AG04450 (cell line): Measurements from ENCODE around the gene PPP1R3F. TPM values are rescaled to one million over a fixed set of nuclear protein-coding genes. Genes with fewer than 3 reads are reported as not detected.

ENCODE experiments used
- CTCF ChIA-PET: fragments of 300-600, 350-600 bp; formaldehyde crosslinking; extraction: SDS; loops from one replicate; lab custom pipeline; 2022; ENCODE audit warnings: antibody characterized with exemption, inconsistent platforms; lab: Charles Lee
- POLR2A ChIA-PET: fragments of 350-600 bp; formaldehyde crosslinking; extraction: SDS; loops from one replicate; lab custom pipeline; 2021; ENCODE audit warnings: antibody characterized with exemption, inconsistent platforms; lab: Yijun Ruan, JAX
- DNase-seq: peaks from one replicate; pipeline ENCODE4 v3.0.0-alpha.2; 2011; ENCODE audit warnings: low read depth, low spot score
- H3K27ac ChIP-seq: one replicate; pipeline ENCODE4 v1.5.1; 2012; ENCODE audit warnings: low read depth, low read length, control low read depth
- H3K27me3 ChIP-seq: one replicate; pipeline ENCODE4 v1.6.0; 2012; ENCODE audit warnings: low read length; ENCODE audit not compliant: control insufficient read depth, insufficient read depth
- H3K4me3 ChIP-seq: 2 replicates; pipeline ENCODE4 v1.5.1; 2011; ENCODE audit warnings: mild to moderate bottlenecking, low read depth, low read length, control low read depth
- H3K9me3 ChIP-seq: 2 replicates; pipeline ENCODE4 v1.5.1; 2012; ENCODE audit warnings: low read length; ENCODE audit not compliant: control insufficient read depth, insufficient read depth
- CTCF ChIP-seq: IDR thresholded peaks from 2 replicates; pipeline ENCODE4 v1.5.1; 2011; ENCODE audit warnings: low read depth, low read length, control low read depth, inconsistent platforms
- polyA plus RNA-seq: library from polyadenylated mRNA; depleted of rRNA; stranded (reverse); fragments of >200 nt; gene quantifications from 2 replicates; pipeline ENCODE4 v1.2.3, GENCODE V29; 2011

PPP1R3F gene
- polyA plus RNA-seq, 1 experiment, result 1.1 TPM

- CTCF ChIA-PET, result no interaction called here
- no peak for DNase-seq
- POLR2A ChIA-PET, result no interaction called here
- no peaks in the 10 kb centered on the region for H3K9me3 ChIP-seq
- no peaks in the 10 kb centered on the region for H3K27me3 ChIP-seq
- H3K4me3 ChIP-seq, result no peak overlapping the region
- TF ChIP-seq CTCF, result no peak
- H3K27ac ChIP-seq, result no peak overlapping the region
Observed at GRCh38 chrX:49251325-49251724, 18.3 kb upstream of the PPP1R3F start.

- no peaks in the 10 kb centered on the region for H3K9me3 ChIP-seq
- no peak overlapping the region for H3K27ac ChIP-seq
- H3K4me3 ChIP-seq, result no peak overlapping the region
- POLR2A ChIA-PET, result interaction anchor here (0.6 kb wide), 1 partner anchor 19 kb away, joined by 3 read pairs; the partner anchor contains the start of gene CCDC22
- CTCF ChIA-PET, result no interaction called here
- no peaks in the 10 kb centered on the region for H3K27me3 ChIP-seq
- no peak for DNase-seq
- no peak for TF ChIP-seq CTCF
Observed at GRCh38 chrX:49254639-49255038, 15.0 kb upstream of the PPP1R3F start.

- Histone ChIP-seq H3K27ac (no peak overlapping the region), H3K4me3 (no peak overlapping the region), H3K27me3 (no peaks in the 10 kb centered on the region), H3K9me3 (no peaks in the 10 kb centered on the region)
- TF ChIP-seq CTCF, result no peak
- CTCF ChIA-PET, result interaction anchor here (1.0 kb wide), 1 partner anchor 101 kb away, joined by 3 read pairs; no protein-coding TSS in a partner anchor
- DNase-seq, result no peak
- POLR2A ChIA-PET, result interaction anchor here (0.6 kb wide), 1 partner anchor 12 kb away, joined by 4 read pairs; no protein-coding TSS in a partner anchor
Observed at GRCh38 chrX:49256268-49256995, 13.2 kb upstream of the PPP1R3F start.

- no peak for DNase-seq
- no peak for TF ChIP-seq CTCF
- Histone ChIP-seq H3K27me3 (no peaks in the 10 kb centered on the region), H3K4me3 (no peak overlapping the region), H3K9me3 (no peaks in the 10 kb centered on the region), H3K27ac (no peak overlapping the region)
- CTCF ChIA-PET, result no interaction called here
- POLR2A ChIA-PET, result no interaction called here
Observed at GRCh38 chrX:49257074-49257790, 12.4 kb upstream of the PPP1R3F start.
